Endothelial cell of umbilical vein (primary cell): Measurements from ENCODE around the gene CHST8. TPM values are rescaled to one million over a fixed set of nuclear protein-coding genes. Genes with fewer than 3 reads are reported as not detected.

Source experiments
- BruUV-seq: library from RNA; stranded (reverse); fragments of 400-500 nt; replicated peaks from 2 replicates; lab custom pipeline; 2021; lab: Mats Ljungman, UMichigan
- CTCF ChIA-PET: fragments of 300-600, 350-600 bp; sonication (Branson Sonifier 250); formaldehyde crosslinking; loops from one replicate; lab custom pipeline; 2021; ENCODE audit warnings: antibody characterized with exemption, inconsistent platforms; lab: Charles Lee
- POLR2A ChIA-PET: fragments of 300-600, 350-600 bp; sonication (Branson Sonifier 250); formaldehyde crosslinking; loops from one replicate; lab custom pipeline; 2021; ENCODE audit warnings: antibody characterized with exemption, inconsistent platforms; lab: Charles Lee
- DNase-seq: peaks from one replicate; pipeline ENCODE4 v3.0.0-alpha.2; 2011; ENCODE audit warnings: low read depth, low spot score
- FAIRE-seq: peaks from 2 replicates; lab custom pipeline; 2011; peaks lifted over from hg19 to GRCh38; lab: Jason Lieb, UNC
- H2AFZ ChIP-seq: 2 replicates; pipeline ENCODE4 v1.6.0; 2012; ENCODE audit warnings: low read depth, low read length, control low read depth, inconsistent platforms
- H3K27ac ChIP-seq: 2 replicates; pipeline ENCODE4 v1.5.1; 2011; ENCODE audit warnings: low read depth, mild to moderate bottlenecking, control low read depth, low read length, moderate library complexity; ENCODE audit not compliant: insufficient read depth
- H3K27me3 ChIP-seq, 2 experiments: 2 replicates each; pipeline versions ENCODE4 v1.6.0 to v1.6.1; 2011; ENCODE audit warnings: low read length in 2 of 2, mixed read lengths in 1 of 2; ENCODE audit not compliant: control insufficient read depth in 2 of 2, insufficient read depth in 2 of 2
- H3K36me3 ChIP-seq, 2 experiments: 2 replicates in 1 of 2; 3 replicates in 1 of 2; pipeline ENCODE4 v1.5.1; 2011; ENCODE audit warnings: low read length in 2 of 2, mild to moderate bottlenecking in 1 of 2, moderate library complexity in 1 of 2; ENCODE audit not compliant: control insufficient read depth in 2 of 2, insufficient read depth in 2 of 2; ENCODE audit errors: extremely low read depth in 1 of 2
- H3K4me1 ChIP-seq: 3 replicates; pipeline ENCODE4 v1.5.1; 2011; ENCODE audit warnings: mild to moderate bottlenecking, low read length; ENCODE audit not compliant: control insufficient read depth, insufficient read depth; ENCODE audit errors: extremely low read depth
- H3K4me2 ChIP-seq: 2 replicates; pipeline ENCODE4 v1.6.1; 2011; ENCODE audit warnings: low read length, control low read depth, mixed read lengths; ENCODE audit not compliant: insufficient read depth
- H3K4me3 ChIP-seq, 3 experiments: fragments of 200-600 bp in 1 of 3; sonication (generic), shearing (Covaris generic) in 1 of 3; replicated peaks in 1 of 3; 2 replicates each; pipeline ENCODE4 v1.5.1; 2011 to 2016; ENCODE audit warnings: control low read depth in 3 of 3, low read length in 3 of 3, mild to moderate bottlenecking in 2 of 3, inconsistent platforms in 1 of 3, low read depth in 1 of 3, moderate library complexity in 1 of 3; ENCODE audit not compliant: insufficient read depth in 1 of 3
- H3K79me2 ChIP-seq: 2 replicates; pipeline ENCODE4 v1.6.0; 2012; ENCODE audit warnings: low read length, inconsistent platforms; ENCODE audit not compliant: control insufficient read depth, insufficient read depth
- H3K9ac ChIP-seq: replicated peaks from 2 replicates; pipeline ENCODE3; 2011; ENCODE audit warnings: low read length, control low read depth; ENCODE audit not compliant: insufficient read depth; ENCODE audit errors: extremely low read depth
- H3K9me1 ChIP-seq: replicated peaks from 3 replicates; pipeline ENCODE4 v1.6.0; 2011; ENCODE audit warnings: mild to moderate bottlenecking, low read length; ENCODE audit not compliant: control insufficient read depth, insufficient read depth; ENCODE audit errors: extremely low read depth
- H3K9me3 ChIP-seq: replicated peaks from 2 replicates; pipeline ENCODE4 v1.5.1; 2012; ENCODE audit warnings: low read length, inconsistent platforms; ENCODE audit not compliant: control insufficient read depth, insufficient read depth
- H4K20me1 ChIP-seq: replicated peaks from 2 replicates; pipeline ENCODE3; 2011; ENCODE audit warnings: mild to moderate bottlenecking, low read length; ENCODE audit not compliant: control insufficient read depth, insufficient read depth; ENCODE audit errors: extremely low read depth
- EZH2 ChIP-seq: IDR thresholded peaks from 2 replicates; pipeline ENCODE4 v1.6.1; 2012; ENCODE audit warnings: borderline replicate concordance, low read depth, mild to moderate bottlenecking, moderate library complexity, low read length, inconsistent platforms; ENCODE audit not compliant: severe bottlenecking
- FOS ChIP-seq: IDR thresholded peaks from 2 replicates; pipeline ENCODE4 v1.6.1; 2011; ENCODE audit warnings: mild to moderate bottlenecking, low read length, moderate library complexity, borderline replicate concordance; ENCODE audit not compliant: insufficient read depth
- GATA2 ChIP-seq: IDR thresholded peaks from 2 replicates; pipeline ENCODE4 v1.7.0; 2011; ENCODE audit warnings: low read depth, mild to moderate bottlenecking, moderate library complexity, mixed read lengths, low read length; ENCODE audit not compliant: insufficient read length, insufficient read depth
- JUN ChIP-seq: IDR thresholded peaks from 2 replicates; pipeline ENCODE4 v1.6.1; 2011; ENCODE audit warnings: borderline replicate concordance, low read depth; ENCODE audit not compliant: insufficient read length, insufficient read depth
- MAX ChIP-seq: IDR thresholded peaks from 2 replicates; pipeline ENCODE4 v1.6.1; 2011; ENCODE audit not compliant: insufficient read depth, insufficient read length
- MYC ChIP-seq: IDR thresholded peaks from one replicate; pipeline ENCODE4 v1.6.1; 2011; ENCODE audit warnings: mild to moderate bottlenecking, low read depth, low read length
- POLR2A ChIP-seq: IDR thresholded peaks from 2 replicates; pipeline ENCODE4 v1.6.1; 2012; ENCODE audit warnings: low read depth, mild to moderate bottlenecking, control low read depth, low read length
- POLR2AphosphoS5 ChIP-seq: IDR thresholded peaks from 2 replicates; pipeline ENCODE4 v1.6.1; 2012; ENCODE audit warnings: low read depth, mild to moderate bottlenecking, control low read depth, low read length, moderate library complexity; ENCODE audit not compliant: insufficient read depth
- dilution Hi-C: fragments of 300-500 bp; cut with MboI; formaldehyde crosslinking; loops from one replicate; pipeline ENCODE4 v1.15.0; 2019; ENCODE audit warnings: low sequenced_read_pairs; ENCODE audit not compliant: extremely low pct_ligation_motif_present
- intact Hi-C: fragments of 100-400 bp; cut with micrococcal nuclease; formaldehyde crosslinking; loops from one replicate; pipeline ENCODE4 v1.10.0; 2022
- polyA plus RNA-seq, 4 experiments: library from polyadenylated mRNA; depleted of rRNA in 3 of 4; stranded (reverse) in 3 of 4; unstranded in 1 of 4; fragments of >200 nt; gene quantifications; 2 replicates each; pipeline versions ENCODE4 v1.2.1 to v1.2.3, GENCODE V29; 2011 to 2012; ENCODE audit warnings: missing spikeins in 1 of 4
- total RNA-seq: library from RNA; stranded (reverse); gene quantifications from 2 replicates; pipeline ENCODE4 v1.2.3, GENCODE V29; 2021
- TF ChIP-seq, protein P1 (sequence below), 2 donors: IDR thresholded peaks; 1 replicate in 1 of 2; 2 replicates in 1 of 2; pipeline ENCODE4 v1.5.1; 2011; ENCODE audit warnings: low read length in 2 of 2, mild to moderate bottlenecking in 2 of 2, moderate library complexity in 2 of 2, control low read depth in 1 of 2, inconsistent platforms in 1 of 2, low read depth in 1 of 2; ENCODE audit not compliant: insufficient read depth in 1 of 2; ENCODE audit errors: extremely low read depth in 1 of 2

Gene CHST8
- total and polyA plus RNA-seq, 2 donors (not counting 3 experiments of a cell fraction or from before 2014, with no cell fraction given), result not detected

DNA sequence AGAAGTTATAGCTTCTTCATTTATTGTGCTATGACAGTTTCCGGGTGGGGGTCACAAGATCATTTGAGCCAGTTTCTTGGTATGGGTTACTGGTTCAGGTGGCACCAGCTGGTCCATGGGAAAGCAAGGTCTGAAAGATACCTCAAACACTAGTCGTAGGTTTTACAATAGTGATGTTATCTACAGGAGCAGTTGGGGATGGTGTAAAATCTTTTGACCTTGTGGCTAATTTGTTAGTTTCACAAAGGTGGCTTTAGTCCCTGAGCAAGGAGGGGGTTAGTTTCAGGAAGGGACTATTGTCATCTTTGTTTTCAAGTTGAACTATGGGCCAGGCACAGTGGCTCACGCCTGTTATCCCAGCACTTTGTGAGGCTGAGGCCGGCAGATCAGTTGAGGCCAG, 24.6 kb downstream of the CHST8 start:
- ChIA-PET CTCF (interaction anchor here (1.2 kb wide), 1 partner anchor 30 kb away, joined by 3 read pairs; no protein-coding TSS in a partner anchor), POLR2A (no interaction called here)
- DNase-seq (no peak), FAIRE-seq (no peak)
- Histone ChIP-seq H4K20me1 (no peaks in the 10 kb centered on the region), H2AFZ (no peak overlapping the region), H3K36me3 (no peaks in the 10 kb centered on the region), H3K9ac (no peak overlapping the region), H3K27me3 (no peaks in the 10 kb centered on the region), H3K9me3 (no peaks in the 10 kb centered on the region), H3K79me2 (no peaks in the 10 kb centered on the region), H3K4me2 (no peak overlapping the region), H3K9me1 (no peaks in the 10 kb centered on the region), H3K4me1 (no peaks in the 10 kb centered on the region), H3K4me3 (no peak overlapping the region), H3K27ac (no peak overlapping the region)
- TF ChIP-seq EZH2 (no peak), JUN (no peak), GATA2 (no peak), FOS (no peak), POLR2A (no peak), MYC (no peak), MAX (no peak), POLR2AphosphoS5 (no peak)
- TF ChIP-seq, protein P1, sequence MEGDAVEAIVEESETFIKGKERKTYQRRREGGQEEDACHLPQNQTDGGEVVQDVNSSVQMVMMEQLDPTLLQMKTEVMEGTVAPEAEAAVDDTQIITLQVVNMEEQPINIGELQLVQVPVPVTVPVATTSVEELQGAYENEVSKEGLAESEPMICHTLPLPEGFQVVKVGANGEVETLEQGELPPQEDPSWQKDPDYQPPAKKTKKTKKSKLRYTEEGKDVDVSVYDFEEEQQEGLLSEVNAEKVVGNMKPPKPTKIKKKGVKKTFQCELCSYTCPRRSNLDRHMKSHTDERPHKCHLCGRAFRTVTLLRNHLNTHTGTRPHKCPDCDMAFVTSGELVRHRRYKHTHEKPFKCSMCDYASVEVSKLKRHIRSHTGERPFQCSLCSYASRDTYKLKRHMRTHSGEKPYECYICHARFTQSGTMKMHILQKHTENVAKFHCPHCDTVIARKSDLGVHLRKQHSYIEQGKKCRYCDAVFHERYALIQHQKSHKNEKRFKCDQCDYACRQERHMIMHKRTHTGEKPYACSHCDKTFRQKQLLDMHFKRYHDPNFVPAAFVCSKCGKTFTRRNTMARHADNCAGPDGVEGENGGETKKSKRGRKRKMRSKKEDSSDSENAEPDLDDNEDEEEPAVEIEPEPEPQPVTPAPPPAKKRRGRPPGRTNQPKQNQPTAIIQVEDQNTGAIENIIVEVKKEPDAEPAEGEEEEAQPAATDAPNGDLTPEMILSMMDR (IDR thresholded peaks at IDR 0.05; ENCODE audit: extremely low read depth in 1 of 2, insufficient read depth in 1 of 2, low read depth in 1 of 2, low read length in 2 of 2), result no peak
- dilution Hi-C loops, result no loop called here
- intact Hi-C loops, result no loop called here
- BruUV-seq, result no TSS peak
